GM18499 (cell line): ENCODE results near the gene CEP170B.

Experiments used
- ATAC-seq: cut with Tn5 transposase; IDR thresholded peaks from one replicate; pipeline ENCODE4 v1.9.1; 2021; ENCODE audit warnings: moderate number of reproducible peaks; ENCODE audit not compliant: insufficient read depth, unreplicated experiment

CEP170B gene

GRCh38 chr14:104928391-104929133 lies 63.5 kb downstream of the CEP170B start:
- ATAC-seq: no peak

- no peak for ATAC-seq
Measured at GRCh38 chr14:104929268-104930230, 64.5 kb downstream of the CEP170B start.

- no peak for ATAC-seq
Measured at GRCh38 chr14:104930526-104931303, 65.6 kb downstream of the CEP170B start.

GRCh38 chr14:104931304-104931770 lies 66.3 kb downstream of the CEP170B start:
- ATAC-seq: no peak

GRCh38 chr14:104931771-104932675 lies 67.0 kb downstream of the CEP170B start:
- ATAC-seq: no peak

GRCh38 chr14:104932676-104933631 lies 67.9 kb downstream of the CEP170B start:
- ATAC-seq: no peak

- ATAC-seq: no peak
Measured at GRCh38 chr14:104933746-104934733, 69.0 kb downstream of the CEP170B start.

GRCh38 chr14:104935026-104935650 lies 70.1 kb downstream of the CEP170B start:
- no peak for ATAC-seq

GRCh38 chr14:104935955-104936354 lies 70.9 kb downstream of the CEP170B start:
- no peak for ATAC-seq

GRCh38 chr14:104936361-104937155 lies 71.5 kb downstream of the CEP170B start:
- no peak for ATAC-seq

- no peak for ATAC-seq
Measured at GRCh38 chr14:104937161-104937560, 72.1 kb downstream of the CEP170B start.

- no peak for ATAC-seq
Measured at GRCh38 chr14:104937694-104938365, 72.8 kb downstream of the CEP170B start.

- no peak for ATAC-seq
Measured at GRCh38 chr14:104938436-104938835, 73.4 kb downstream of the CEP170B start.

- no peak for ATAC-seq
Measured at GRCh38 chr14:104938960-104939359, 73.9 kb downstream of the CEP170B start.

- ATAC-seq: no peak
Measured at GRCh38 chr14:104939666-104940410, 74.8 kb downstream of the CEP170B start.
